Upper lobe of left lung (tissue), 6 donors: ENCODE measurements around the gene TLR10. TPM values are rescaled to one million over a fixed set of nuclear protein-coding genes. Genes with fewer than 3 reads are reported as not detected.

Experiments
- ATAC-seq, 2 donors: fragments of 200-7000 bp; cut with Tn5 transposase; one replicate each; pipeline ENCODE4 v1.9.1; 2022; ENCODE audit warnings: mild to moderate bottlenecking in 2 of 2, moderate library complexity in 2 of 2; ENCODE audit not compliant: low FRiP score in 2 of 2
- DNase-seq, 2 donors: peaks; one replicate each; pipeline ENCODE4 v3.0.0-alpha.2; 2019 to 2020
- H3K27ac ChIP-seq, 4 donors: fragments of 200-600 bp; sonication (generic); one replicate each; pipeline ENCODE4 v1.5.1; 2016 to 2019
- H3K27me3 ChIP-seq, 4 donors: fragments of 200-600 bp; sonication (generic); one replicate each; pipeline ENCODE4 v1.5.1; 2017 to 2019
- H3K36me3 ChIP-seq, 4 donors: fragments of 200-600 bp; sonication (generic); one replicate each; pipeline ENCODE4 v1.5.1; 2016 to 2019
- H3K4me1 ChIP-seq, 4 donors: fragments of 200-600 bp; sonication (generic); one replicate each; pipeline ENCODE4 v1.5.1; 2018 to 2019
- H3K4me3 ChIP-seq, 4 donors: fragments of 200-600 bp; sonication (generic); one replicate each; pipeline ENCODE4 v1.5.1; 2017 to 2019; ENCODE audit warnings: mild to moderate bottlenecking in 2 of 4, moderate library complexity in 1 of 4
- H3K9me3 ChIP-seq, 4 donors: fragments of 200-600 bp; sonication (generic); one replicate each; pipeline ENCODE4 v1.5.1; 2018 to 2019
- CTCF ChIP-seq, 6 experiments: fragments of 450-650 bp in 4 of 6; fragments of 200-600 bp in 2 of 6; sonication (generic) in 2 of 6; IDR thresholded peaks; one replicate each; pipeline ENCODE4 v1.5.1; 2016 to 2019; ENCODE audit warnings: antibody characterized with exemption in 6 of 6
- EP300 ChIP-seq, 4 donors: sonication (generic); formaldehyde crosslinking; IDR thresholded peaks; one replicate each; pipeline ENCODE4 v1.5.1; 2017; ENCODE audit warnings: antibody characterized with exemption in 4 of 4, control low read depth in 2 of 4
- POLR2A ChIP-seq, 4 donors: fragments of 450-650 bp; IDR thresholded peaks; one replicate each; pipeline ENCODE4 v1.5.1; 2016 to 2017; ENCODE audit warnings: antibody characterized with exemption in 4 of 4, mild to moderate bottlenecking in 2 of 4
- POLR2AphosphoS5 ChIP-seq, 2 donors: sonication (generic); formaldehyde crosslinking; IDR thresholded peaks; one replicate each; pipeline ENCODE4 v1.5.1; 2017; ENCODE audit warnings: antibody characterized with exemption in 2 of 2
- WGBS, 2 donors: methylation state at CpG; one replicate each; pipeline ENCODE4 v1.1.5; 2017 to 2018; 5-methylcytosine and 5-hydroxymethylcytosine counted together
- total RNA-seq, 6 donors: library from RNA; depleted of rRNA in 4 of 6; stranded (reverse); fragments of >200 nt in 4 of 6; gene quantifications; one replicate each; pipeline versions ENCODE4 v1.1.0 to v1.2.1, GENCODE V29; 2016 to 2021
- donor health status: DM: no; HTN: no; CAD: no; lungs with moderate emphysema.
- donor health status: DM: no; HTN: yes; CAD: no; lungs with severe emphysema.

TLR10 gene
- total RNA-seq, 6 donors from 2014 or later: 0.61 to 1.0 (median 0.81) TPM; not detected in 2

- 87 to 90% methylated on average over 3 of the region's 3 CpGs for WGBS, 2 donors
These were observed 18.2 kb upstream of the TLR10 start for GRCh38 chr4:38800961-38801450.

GRCh38 chr4:38800366-38800765, 17.6 kb upstream of the TLR10 start:
- H3K9me3 ChIP-seq: peaks cover 0 to 4% (median 0%) of the 10 kb centered on the region in 4 donors
- peaks cover 5 to 10% (median 7%) of the 10 kb centered on the region in 4 donors for H3K4me1 ChIP-seq
- ATAC-seq (no peak), DNase-seq (no peak)
- H3K27me3 ChIP-seq: no peaks in the 10 kb centered on the region
- peak overlapping the region in 1 of 4 donors; percentile 59 for H3K27ac ChIP-seq
- H3K36me3 ChIP-seq: peaks cover 0 to 27% (median 6%) of the 10 kb centered on the region in 4 donors
- no peak for TF ChIP-seq CTCF (IDR thresholded peaks at IDR 0.05)
- no peak for TF ChIP-seq POLR2A (IDR thresholded peaks at IDR 0.05)
- no peak for TF ChIP-seq EP300 (IDR thresholded peaks at IDR 0.05)
- no peak for TF ChIP-seq POLR2AphosphoS5 (IDR thresholded peaks at IDR 0.05)
- no peak overlapping the region for H3K4me3 ChIP-seq
- WGBS, 2 donors: 67 to 92% methylated on average over 2 of the region's 2 CpGs

More at GRCh38 chr4:38800961-38801450, 18.2 kb upstream of the TLR10 start:
- Histone ChIP-seq H3K4me1 (peaks cover 8 to 16% (median 12%) of the 10 kb centered on the region in 4 donors), H3K27ac (peak overlapping the region in 2 of 4 donors; percentile 20 to 59), H3K36me3 (peaks cover 0 to 27% (median 6%) of the 10 kb centered on the region in 4 donors), H3K27me3 (no peaks in the 10 kb centered on the region), H3K4me3 (peak overlapping the region in 1 of 4 donors; percentile 16), H3K9me3 (peaks cover 0 to 4% (median 0%) of the 10 kb centered on the region in 4 donors)
- ATAC-seq (no peak), DNase-seq (no peak)
- TF ChIP-seq CTCF (IDR thresholded peaks at IDR 0.05) (no peak), POLR2AphosphoS5 (IDR thresholded peaks at IDR 0.05) (no peak), POLR2A (IDR thresholded peaks at IDR 0.05) (no peak), EP300 (IDR thresholded peaks at IDR 0.05) (no peak)

- TF ChIP-seq EP300 (IDR thresholded peaks at IDR 0.05) (no peak), POLR2AphosphoS5 (IDR thresholded peaks at IDR 0.05) (no peak), CTCF (IDR thresholded peaks at IDR 0.05) (no peak), POLR2A (IDR thresholded peaks at IDR 0.05) (no peak)
- Histone ChIP-seq H3K9me3 (peaks cover 0 to 4% (median 0%) of the 10 kb centered on the region in 4 donors), H3K4me3 (no peak overlapping the region), H3K4me1 (no peaks in the 10 kb centered on the region), H3K27ac (no peak overlapping the region), H3K36me3 (peaks cover 0 to 20% (median 6%) of the 10 kb centered on the region in 4 donors), H3K27me3 (no peaks in the 10 kb centered on the region)
- DNase-seq: no peak
- no peak for ATAC-seq
- 88 to 94% methylated on average over 3 of the region's 3 CpGs for WGBS, 2 donors
These were observed 12.3 kb upstream of the TLR10 start for GRCh38 chr4:38795087-38795486.

- DNase-seq (no peak), ATAC-seq (no peak)
- peaks cover 0 to 13% (median 4%) of the 10 kb centered on the region in 4 donors for H3K36me3 ChIP-seq
- no peak overlapping the region for H3K27ac ChIP-seq
- H3K27me3 ChIP-seq: no peaks in the 10 kb centered on the region
- 77 to 78% methylated on average over 2 of the region's 2 CpGs for WGBS, 2 donors
- no peaks in the 10 kb centered on the region for H3K4me1 ChIP-seq
- peaks cover 0 to 4% (median 0%) of the 10 kb centered on the region in 4 donors for H3K9me3 ChIP-seq
- no peak for TF ChIP-seq POLR2A (IDR thresholded peaks at IDR 0.05)
- no peak for TF ChIP-seq POLR2AphosphoS5 (IDR thresholded peaks at IDR 0.05)
- TF ChIP-seq CTCF (IDR thresholded peaks at IDR 0.05): no peak
- no peak for TF ChIP-seq EP300 (IDR thresholded peaks at IDR 0.05)
- H3K4me3 ChIP-seq: no peak overlapping the region
These were observed 11.3 kb upstream of the TLR10 start for GRCh38 chr4:38794051-38794450.

- 34 to 46% methylated on average over 2 of the region's 2 CpGs for WGBS, 2 donors
- no peaks in the 10 kb centered on the region for H3K27me3 ChIP-seq
- DNase-seq (no peak), ATAC-seq (peak in 1 of 2 donors; percentile 53)
- no peaks in the 10 kb centered on the region for H3K9me3 ChIP-seq
- H3K27ac ChIP-seq: peak overlapping the region; percentile 62 to 74 (median 68)
- TF ChIP-seq CTCF (IDR thresholded peaks at IDR 0.05): no peak
- TF ChIP-seq EP300 (IDR thresholded peaks at IDR 0.05): no peak
- TF ChIP-seq POLR2A (IDR thresholded peaks at IDR 0.05): no peak
- no peak for TF ChIP-seq POLR2AphosphoS5 (IDR thresholded peaks at IDR 0.05)
- H3K4me3 ChIP-seq: no peak overlapping the region
- H3K4me1 ChIP-seq: no peaks in the 10 kb centered on the region
- H3K36me3 ChIP-seq: no peaks in the 10 kb centered on the region
These were observed 8.2 kb upstream of the TLR10 start for GRCh38 chr4:38791010-38791409.
